ENCODE measurements around the gene CLIC4. TPM values are rescaled to one million over a fixed set of nuclear protein-coding genes. Genes with fewer than 3 reads are reported as not detected.
"Not testable (repeated sequence)": the region's sequence is repeated elsewhere in the genome, so short reads cannot be mapped to it uniquely, and the experiment has no call there.

Gene CLIC4
- total RNA-seq, 3 donors from 2014 or later = 33.0 to 176 (median 52.4) TPM

GRCh38 chr1:24795236-24795635, 50.0 kb downstream of the CLIC4 start:
- H3K36me3 ChIP-seq (ENCODE audit: low read depth) = no peaks in the 10 kb centered on the region
- no peak for ATAC-seq
- intact Hi-C loops (cut with DNase I, micrococcal nuclease) = no loop called here
- TF ChIP-seq CTCF (IDR thresholded peaks at IDR 0.05) = no peak
- no peaks in the 10 kb centered on the region for H3K4me1 ChIP-seq (ENCODE audit: low read depth)
- DNase-seq = no peak
- H3K4me3 ChIP-seq = no peak overlapping the region
- no peaks in the 10 kb centered on the region for H3K9me3 ChIP-seq

DNA sequence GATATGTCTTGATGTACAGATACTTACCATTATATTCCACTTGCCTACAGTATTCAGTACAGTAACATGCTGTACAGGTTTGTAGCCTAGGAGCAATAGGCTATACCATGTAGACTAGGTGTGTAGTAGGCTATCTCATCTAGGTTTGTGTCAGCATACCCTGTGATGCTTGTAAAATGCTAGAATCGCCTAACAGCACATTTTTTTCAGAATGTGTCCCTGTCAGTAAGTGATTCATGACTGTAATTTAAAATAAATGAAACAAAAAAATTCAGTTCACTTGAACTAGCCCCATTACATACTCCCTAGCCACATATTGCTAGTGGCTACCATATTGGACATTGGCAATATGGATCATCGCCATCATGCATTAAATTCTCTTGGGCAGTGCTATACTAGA, 51.3 kb downstream of the CLIC4 start:
- TF ChIP-seq CTCF (IDR thresholded peaks at IDR 0.05) = no peak
- Histone ChIP-seq H3K4me3 (no peak overlapping the region), H3K36me3 (ENCODE audit: low read depth) (no peaks in the 10 kb centered on the region), H3K9me3 (no peaks in the 10 kb centered on the region), H3K4me1 (ENCODE audit: low read depth) (peaks cover 4% of the 10 kb centered on the region)
- no peak for ATAC-seq
- no peak for DNase-seq
- intact Hi-C loops (cut with DNase I, micrococcal nuclease) = no loop called here

DNA sequence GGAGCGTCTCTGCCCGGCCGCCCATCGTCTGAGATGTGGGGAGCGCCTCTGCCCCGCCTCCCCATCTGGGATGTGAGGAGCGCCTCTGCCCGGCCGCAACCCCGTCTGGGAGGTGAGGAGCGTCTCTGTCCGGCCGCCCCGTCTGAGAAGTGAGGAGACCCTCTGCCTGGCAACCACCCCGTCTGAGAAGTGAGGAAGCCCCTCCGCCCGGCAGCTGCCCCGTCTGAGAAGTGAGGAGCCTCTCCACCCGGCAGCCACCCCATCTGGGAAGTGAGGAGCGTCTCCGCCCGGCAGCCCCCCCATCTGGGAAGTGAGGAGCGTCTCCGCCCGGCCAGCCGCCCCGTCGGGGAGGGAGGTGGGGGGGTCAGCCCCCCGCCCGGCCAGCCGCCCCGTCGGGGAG, 54.0 kb downstream of the CLIC4 start:
- ATAC-seq; H3K4me1 ChIP-seq (ENCODE audit: low read depth); H3K4me3 ChIP-seq; intact Hi-C loops (cut with DNase I, micrococcal nuclease); DNase-seq; H3K36me3 ChIP-seq (ENCODE audit: low read depth); H3K9me3 ChIP-seq: not testable (repeated sequence)

- Histone ChIP-seq H3K4me3 (no peak overlapping the region), H3K9me3 (no peaks in the 10 kb centered on the region), H3K4me1 (ENCODE audit: low read depth) (peaks cover 4% of the 10 kb centered on the region), H3K36me3 (ENCODE audit: low read depth) (no peaks in the 10 kb centered on the region)
- intact Hi-C loops (cut with DNase I, micrococcal nuclease) = no loop called here
- DNase-seq = no peak
- ATAC-seq = no peak
- TF ChIP-seq CTCF (IDR thresholded peaks at IDR 0.05) = no peak
Observed at GRCh38 chr1:24801176-24801575, 55.9 kb downstream of the CLIC4 start.

DNA sequence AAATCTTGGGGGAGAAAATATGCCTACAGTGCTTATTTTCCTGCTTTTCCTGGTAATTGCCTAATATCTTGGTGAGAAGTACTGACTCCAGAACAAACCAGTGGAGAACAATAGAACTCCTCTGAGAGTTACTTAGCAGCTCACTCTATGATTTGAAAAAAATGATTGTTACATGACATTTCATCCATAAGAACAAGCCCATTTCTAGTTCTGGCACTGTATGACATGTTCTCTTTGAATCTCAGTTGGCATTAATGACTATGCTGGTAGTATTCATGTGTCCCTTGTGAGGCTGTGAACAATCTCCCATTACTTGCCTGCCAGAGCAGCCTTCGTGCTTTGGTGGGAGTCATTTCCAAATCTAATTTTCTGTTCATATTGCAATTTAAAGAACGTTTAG, 58.0 kb downstream of the CLIC4 start:
- intact Hi-C loops (cut with DNase I, micrococcal nuclease) = no loop called here
- no peaks in the 10 kb centered on the region for H3K9me3 ChIP-seq
- H3K4me1 ChIP-seq (ENCODE audit: low read depth) = peaks cover 4% of the 10 kb centered on the region
- no peak for TF ChIP-seq CTCF (IDR thresholded peaks at IDR 0.05)
- DNase-seq = no peak
- no peak for ATAC-seq
- no peak overlapping the region for H3K4me3 ChIP-seq
- H3K36me3 ChIP-seq (ENCODE audit: low read depth) = no peaks in the 10 kb centered on the region

GRCh38 chr1:24803987-24804530, 58.8 kb downstream of the CLIC4 start:
- H3K4me1 ChIP-seq (ENCODE audit: low read depth) = peaks cover 4% of the 10 kb centered on the region
- no peak for TF ChIP-seq CTCF (IDR thresholded peaks at IDR 0.05)
- ATAC-seq = no peak

More at GRCh38 chr1:24803987-24804530, 58.8 kb downstream of the CLIC4 start:
- Histone ChIP-seq H3K9me3 (no peaks in the 10 kb centered on the region), H3K4me3 (no peak overlapping the region), H3K36me3 (ENCODE audit: low read depth) (no peaks in the 10 kb centered on the region)
- DNase-seq = no peak
- intact Hi-C loops (cut with DNase I, micrococcal nuclease) = no loop called here
